Measurements from ENCODE around the gene RPS3A. TPM values are rescaled to one million over a fixed set of nuclear protein-coding genes. Genes with fewer than 3 reads are reported as not detected.

The RPS3A gene
- total RNA-seq, 1 donor from 2014 or later, result 1,077 TPM

- peaks cover 28% of the 10 kb centered on the region for H3K36me3 Mint-ChIP-seq (ENCODE audit: low read depth)
Measured at GRCh38 chr4:151100531-151100930, 1.1 kb downstream of the RPS3A start.

GRCh38 chr4:151103758-151104157, 4.3 kb downstream of the RPS3A start:
- H3K4me3 Mint-ChIP-seq (ENCODE audit: unreplicated experiment), result no peak overlapping the region
- H3K36me3 Mint-ChIP-seq (ENCODE audit: low read depth), result peaks cover 37% of the 10 kb centered on the region
- no peak for DNase-seq (ENCODE audit: low spot score)
- H3K27ac Mint-ChIP-seq (ENCODE audit: unreplicated experiment), result no peak overlapping the region
- H3K9me3 Mint-ChIP-seq (ENCODE audit: low read depth), result no peaks in the 10 kb centered on the region
- no peaks in the 10 kb centered on the region for H3K27me3 Mint-ChIP-seq (ENCODE audit: low read depth)
- peaks cover 37% of the 10 kb centered on the region for H3K4me1 Mint-ChIP-seq (ENCODE audit: low read depth)
- TF ChIP-seq CTCF (IDR thresholded peaks at IDR 0.05), result no peak

More at GRCh38 chr4:151100531-151100930, 1.1 kb downstream of the RPS3A start:
- DNase-seq (ENCODE audit: low spot score), result no peak
- TF ChIP-seq CTCF (IDR thresholded peaks at IDR 0.05), result no peak
- Mint-ChIP-seq H3K9me3 (ENCODE audit: low read depth) (no peaks in the 10 kb centered on the region), H3K4me1 (ENCODE audit: low read depth) (peaks cover 33% of the 10 kb centered on the region), H3K27ac (ENCODE audit: unreplicated experiment) (peak overlapping the region; percentile 99), H3K4me3 (ENCODE audit: unreplicated experiment) (peak overlapping the region; percentile 96), H3K27me3 (ENCODE audit: low read depth) (no peaks in the 10 kb centered on the region)

- DNase-seq (ENCODE audit: low spot score), result no peak
- Mint-ChIP-seq H3K27ac (ENCODE audit: unreplicated experiment) (no peak overlapping the region), H3K4me3 (ENCODE audit: unreplicated experiment) (no peak overlapping the region), H3K36me3 (ENCODE audit: low read depth) (peaks cover 37% of the 10 kb centered on the region), H3K4me1 (ENCODE audit: low read depth) (peaks cover 32% of the 10 kb centered on the region), H3K9me3 (ENCODE audit: low read depth) (no peaks in the 10 kb centered on the region), H3K27me3 (ENCODE audit: low read depth) (no peaks in the 10 kb centered on the region)
- no peak for TF ChIP-seq CTCF (IDR thresholded peaks at IDR 0.05)
Measured at GRCh38 chr4:151104621-151105020, 5.2 kb downstream of the RPS3A start.

DNA sequence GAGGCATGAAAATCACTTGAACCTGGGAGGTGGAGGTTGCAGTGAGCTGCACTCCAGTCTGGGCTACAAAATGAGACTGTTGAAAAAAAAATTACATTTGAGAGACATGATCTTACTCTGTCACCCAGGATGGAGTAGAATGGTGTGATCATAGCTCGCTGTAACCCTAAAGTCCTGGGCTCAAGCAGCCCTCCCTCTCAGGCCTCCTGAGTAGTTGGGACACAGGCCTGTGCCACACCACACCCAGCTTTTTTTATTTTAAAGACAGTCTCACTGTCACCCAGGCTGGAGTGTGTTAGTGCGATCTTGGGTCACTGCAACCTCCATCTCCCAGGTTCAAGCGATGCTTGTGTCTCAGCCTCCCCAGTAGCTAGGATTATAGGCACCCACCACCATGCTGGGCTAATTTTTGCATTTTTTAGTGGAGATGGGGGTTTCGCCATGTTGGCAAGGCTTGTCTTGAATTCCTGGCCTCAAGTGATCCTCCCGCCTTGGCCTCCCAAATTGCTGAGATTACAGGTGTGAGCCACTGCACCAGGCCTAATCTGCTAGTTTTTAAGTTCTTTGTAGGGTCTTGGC, 6.1 kb downstream of the RPS3A start:
- Mint-ChIP-seq H3K4me1 (ENCODE audit: low read depth) (peaks cover 26% of the 10 kb centered on the region), H3K36me3 (ENCODE audit: low read depth) (peaks cover 31% of the 10 kb centered on the region), H3K4me3 (ENCODE audit: unreplicated experiment) (no peak overlapping the region), H3K27ac (ENCODE audit: unreplicated experiment) (peak overlapping the region; percentile 32), H3K9me3 (ENCODE audit: low read depth) (no peaks in the 10 kb centered on the region), H3K27me3 (ENCODE audit: low read depth) (no peaks in the 10 kb centered on the region)
- DNase-seq (ENCODE audit: low spot score), result no peak
- no peak for TF ChIP-seq CTCF (IDR thresholded peaks at IDR 0.05)

GRCh38 chr4:151107063-151107462, 7.6 kb downstream of the RPS3A start:
- Mint-ChIP-seq H3K9me3 (ENCODE audit: low read depth) (no peaks in the 10 kb centered on the region), H3K4me1 (ENCODE audit: low read depth) (peaks cover 13% of the 10 kb centered on the region), H3K4me3 (ENCODE audit: unreplicated experiment) (no peak overlapping the region), H3K36me3 (ENCODE audit: low read depth) (peaks cover 22% of the 10 kb centered on the region), H3K27ac (ENCODE audit: unreplicated experiment) (no peak overlapping the region), H3K27me3 (ENCODE audit: low read depth) (no peaks in the 10 kb centered on the region)
- no peak for DNase-seq (ENCODE audit: low spot score)
- no peak for TF ChIP-seq CTCF (IDR thresholded peaks at IDR 0.05)
